GM21381 (cell line): ENCODE measurements around the gene AMIGO3.

Source experiments
- ATAC-seq: cut with Tn5 transposase; IDR thresholded peaks from one replicate; pipeline ENCODE4 v1.9.1; 2021; ENCODE audit warnings: mild to moderate bottlenecking, moderate library complexity; ENCODE audit not compliant: unreplicated experiment

Gene AMIGO3

DNA sequence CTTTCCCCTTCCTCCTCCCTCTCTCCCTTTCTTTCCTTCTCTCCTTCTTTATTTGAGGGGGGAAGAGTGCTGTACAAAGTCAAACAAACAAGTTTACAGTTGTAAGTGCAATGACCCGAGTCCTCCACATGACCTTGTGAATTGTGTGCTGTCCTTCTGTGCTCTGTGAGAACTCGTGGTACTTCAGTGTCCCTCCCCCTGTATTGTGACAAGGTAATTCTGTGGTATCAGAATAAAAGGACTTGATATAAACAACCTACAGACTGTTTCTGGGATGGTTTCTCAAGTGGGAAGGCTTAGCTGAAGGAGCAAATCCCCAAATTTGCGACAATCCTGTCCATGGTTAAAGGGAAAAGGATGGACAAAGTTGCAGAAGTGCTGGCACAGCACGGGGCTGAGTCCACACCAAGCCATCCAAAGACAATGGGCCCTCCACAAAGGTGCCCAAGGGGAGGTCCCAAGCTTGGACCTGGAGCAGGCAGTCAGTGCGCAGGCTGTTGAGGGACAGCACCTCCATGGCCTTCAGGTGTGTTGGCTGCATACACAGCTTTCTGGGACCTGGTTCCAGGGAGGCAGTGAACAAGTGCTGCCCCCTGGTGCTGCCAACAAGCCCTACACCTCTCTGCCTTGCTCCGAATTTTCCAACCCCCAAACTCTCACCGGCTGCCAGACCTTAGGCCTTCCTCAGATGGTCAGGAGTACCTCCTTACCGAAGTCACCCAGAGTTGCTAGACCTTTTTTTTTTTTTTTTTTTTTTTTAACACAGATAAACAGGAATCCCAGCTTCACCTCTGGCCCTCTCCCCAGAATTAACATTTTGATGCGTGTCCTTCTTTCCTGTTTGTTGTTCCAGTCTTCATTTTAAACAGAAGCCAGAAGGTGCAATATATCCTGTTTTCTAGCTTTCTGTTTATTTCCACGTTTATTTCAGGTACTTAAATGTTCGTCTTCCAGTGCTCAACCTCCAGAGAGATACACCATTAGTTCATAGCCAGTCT is 47.9 kb downstream of the AMIGO3 start:
- no peak for ATAC-seq

DNA sequence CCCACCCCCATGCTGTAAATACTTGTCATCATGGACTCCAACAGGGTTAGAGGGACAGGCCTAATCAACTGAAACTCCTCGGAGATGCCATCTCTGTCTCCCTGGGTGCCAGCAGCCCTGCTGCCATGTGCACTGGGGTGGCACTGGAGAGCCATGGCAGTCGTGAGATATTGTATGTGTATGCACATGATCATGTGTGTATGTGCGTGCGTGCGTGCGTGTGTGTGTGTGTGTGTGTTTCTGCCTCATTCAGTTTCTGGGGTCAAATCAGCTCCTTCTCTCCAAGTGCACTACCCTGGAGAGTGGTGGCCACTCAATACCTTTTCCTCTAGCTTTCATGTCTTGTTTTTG is 48.6 kb downstream of the AMIGO3 start:
- ATAC-seq: no peak

DNA sequence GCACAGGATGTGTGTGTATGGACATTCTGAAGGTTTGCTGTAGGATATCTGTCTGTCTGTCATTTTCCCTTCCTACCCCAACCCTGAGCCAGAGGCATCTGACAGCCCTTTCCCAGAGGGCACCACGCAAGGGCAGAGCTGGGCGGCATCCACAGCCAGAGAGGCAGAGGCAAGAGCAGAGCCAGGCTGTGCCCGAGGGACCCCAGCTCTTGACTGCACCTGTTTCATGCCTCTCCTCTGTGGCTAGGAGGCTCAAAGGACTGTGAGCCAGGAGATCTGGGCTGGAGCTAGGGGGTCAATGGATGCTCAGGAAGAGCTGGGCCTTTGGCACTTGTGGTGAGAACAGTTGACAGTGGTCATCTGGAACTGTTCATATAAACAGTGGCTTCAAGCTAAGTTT is 50.1 kb downstream of the AMIGO3 start:
- ATAC-seq: no peak

DNA sequence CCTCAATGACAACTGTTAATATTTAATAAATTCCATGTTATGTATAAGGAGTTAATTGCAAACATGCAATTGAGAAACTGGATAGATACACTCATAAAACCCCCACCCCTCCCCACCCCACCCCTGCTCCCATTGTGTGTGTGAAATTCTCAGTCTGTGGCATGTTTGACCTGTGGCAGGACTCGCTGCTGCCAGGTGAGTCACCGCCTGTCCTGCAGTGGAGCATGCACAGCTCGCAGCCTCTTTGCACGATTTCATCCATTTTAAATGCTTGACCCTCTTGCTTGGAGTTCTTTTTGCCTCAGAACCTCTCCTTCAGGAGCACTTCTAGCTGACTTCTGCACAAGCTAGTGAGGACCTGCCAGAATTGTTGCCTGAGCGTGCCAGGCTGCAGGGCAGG is 50.6 kb downstream of the AMIGO3 start:
- no peak for ATAC-seq

DNA sequence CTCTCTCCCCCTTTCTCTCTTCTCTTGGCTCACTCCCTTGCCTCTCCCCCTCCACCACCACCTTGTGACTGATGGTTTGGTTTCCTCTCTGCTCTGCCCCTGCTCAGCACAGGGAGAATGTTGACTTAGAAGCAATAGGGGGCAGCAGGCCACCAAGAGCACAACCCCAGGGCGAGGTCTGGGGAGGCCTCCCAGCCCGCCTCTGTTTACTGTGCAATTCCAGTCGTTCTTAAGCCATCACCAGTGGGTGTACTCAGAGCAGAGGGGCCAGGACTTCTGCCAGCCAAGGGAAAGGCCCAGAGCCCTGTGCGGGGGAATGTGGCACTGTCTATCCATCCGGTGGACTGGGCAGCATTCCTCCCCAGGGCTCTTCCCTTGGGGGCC is 51.1 kb downstream of the AMIGO3 start:
- no peak for ATAC-seq

DNA sequence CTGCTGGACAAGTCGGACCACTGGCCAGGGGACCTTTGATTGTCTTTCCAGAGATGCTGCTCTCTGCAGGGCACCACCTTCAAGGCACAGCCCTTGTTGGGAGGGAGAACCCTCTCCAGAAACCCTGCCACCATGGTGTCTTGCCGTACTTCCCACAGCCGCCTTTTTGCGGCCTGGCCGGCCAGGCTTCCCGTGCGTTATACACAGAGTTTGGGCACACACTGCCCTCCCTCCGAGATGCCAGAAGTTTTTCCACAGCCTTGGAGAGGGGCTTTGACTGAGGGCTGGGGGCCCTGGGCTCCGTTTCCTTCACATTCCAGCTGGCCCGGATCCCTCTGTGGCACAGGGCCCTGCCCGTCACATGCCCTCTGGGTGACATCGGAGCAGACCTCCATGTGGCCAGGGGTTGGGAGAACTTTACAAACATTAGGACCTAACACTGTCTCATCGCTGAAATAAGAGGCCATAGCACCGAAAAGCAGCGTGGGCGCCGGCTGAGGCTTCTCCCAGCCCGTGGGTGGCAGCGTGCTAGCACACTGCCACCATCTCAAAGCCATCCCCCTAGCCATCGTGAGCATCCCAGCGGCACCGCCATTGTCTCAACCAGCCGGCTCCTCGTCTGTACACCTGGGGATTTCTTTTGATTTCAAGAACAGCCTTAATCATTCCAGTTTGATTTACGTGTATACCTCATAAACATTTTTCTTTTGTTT is 51.6 kb downstream of the AMIGO3 start:
- no peak for ATAC-seq
